Right lobe of liver (tissue), 6 donors: ENCODE results near the gene MFSD6L. TPM values are rescaled to one million over a fixed set of nuclear protein-coding genes. Genes with fewer than 3 reads are reported as not detected.

Source experiments
- ATAC-seq, 4 donors: fragments of 200-7000 bp; cut with Tn5 transposase; one replicate each; pipeline ENCODE4 v1.9.1; 2020; ENCODE audit warnings: mild to moderate bottlenecking in 4 of 4, moderate library complexity in 4 of 4
- DNase-seq, 3 donors: peaks; one replicate each; pipeline ENCODE4 v3.0.0-alpha.2; 2020
- H3K27ac ChIP-seq, 3 donors: fragments of 200-600 bp; one replicate each; pipeline ENCODE4 v1.8.0; 2022
- H3K27me3 ChIP-seq, 2 donors: fragments of 200-600 bp; one replicate each; pipeline ENCODE4 v1.8.0; 2022
- H3K36me3 ChIP-seq, 4 donors: fragments of 200-600 bp; sonication (generic) in 1 of 4; one replicate each; pipeline versions ENCODE4 v1.5.1 to v1.8.0; 2017 to 2022; ENCODE audit warnings: control low read depth in 1 of 4
- H3K4me1 ChIP-seq, 4 donors: fragments of 200-600 bp; sonication (generic) in 1 of 4; one replicate each; pipeline versions ENCODE4 v1.5.1 to v1.8.0; 2017 to 2022; ENCODE audit warnings: control low read depth in 1 of 4
- H3K4me3 ChIP-seq, 3 donors: fragments of 200-600 bp; one replicate each; pipeline ENCODE4 v1.8.0; 2022
- H3K9me3 ChIP-seq, 4 donors: fragments of 200-600 bp; sonication (generic) in 1 of 4; one replicate each; pipeline versions ENCODE4 v1.5.1 to v1.8.0; 2017 to 2022; ENCODE audit warnings: control low read depth in 1 of 4
- CTCF ChIP-seq, 4 donors: fragments of 200-600 bp in 3 of 4; fragments of 450-650 bp in 1 of 4; IDR thresholded peaks; one replicate each; pipeline versions ENCODE4 v1.5.1 to v1.8.0; 2016 to 2022; ENCODE audit warnings: antibody characterized with exemption in 4 of 4, mild to moderate bottlenecking in 2 of 4
- POLR2A ChIP-seq: fragments of 450-650 bp; IDR thresholded peaks from one replicate; pipeline ENCODE4 v1.6.1; 2017; ENCODE audit warnings: antibody characterized with exemption, mild to moderate bottlenecking
- WGBS: methylation state at CpG from one replicate; pipeline ENCODE4 v1.1.6; 2018; ENCODE audit warnings: low coverage, low lambda C conversion rate; ENCODE audit not compliant: insufficient coverage; ENCODE audit errors: missing lambda C conversion rate; 5-methylcytosine and 5-hydroxymethylcytosine counted together
- intact Hi-C, 2 donors: fragments of 100-400 bp; cut with DNase I; formaldehyde crosslinking; loops; one replicate each; pipeline versions ENCODE4 v1.11.2 to v1.14.1; 2022
- total RNA-seq, 6 experiments: library from RNA; depleted of rRNA in 2 of 6; stranded (reverse); fragments of >200 nt in 2 of 6; fragmentation: NEBNext Ultra II Directional in 3 of 6; extraction: Animal tissue kit (Norgen Biotek cat#: 25700) in 3 of 6; gene quantifications; one replicate each; pipeline versions ENCODE4 v1.1.0 to v1.2.4, GENCODE V29; 2016 to 2023
- donor health status: DM: no; HTN: yes; CAD: no.
- donor health status: DM: no; HTN: no; CAD: no.
- donor health status: DM: no; HTN: no; CAD: no.
- donor health status: DM: no; HTN: yes; CAD: no.
- donor health status: DM: no; HTN: yes; CAD: no.

MFSD6L gene
- total RNA-seq, 6 experiments from 2014 or later = not detected

GRCh38 chr17:8837563-8838075 lies 38.5 kb upstream of the MFSD6L start:
- Histone ChIP-seq H3K4me3 (no peak overlapping the region), H3K27me3 (no peaks in the 10 kb centered on the region), H3K4me1 (no peaks in the 10 kb centered on the region), H3K27ac (no peak overlapping the region), H3K36me3 (no peaks in the 10 kb centered on the region), H3K9me3 (no peaks in the 10 kb centered on the region)
- intact Hi-C loops = no loop called here
- 27% methylated on average over 7 of the region's 8 CpGs for WGBS
- TF ChIP-seq CTCF (IDR thresholded peaks at IDR 0.05) = no peak
- TF ChIP-seq POLR2A = no peak
- ATAC-seq = peak; percentile 34 to 69 (median 48)
- peak in 1 of 3 donors; percentile 55 for DNase-seq

GRCh38 chr17:8836821-8837562 lies 37.8 kb upstream of the MFSD6L start:
- no peaks in the 10 kb centered on the region for H3K9me3 ChIP-seq
- no peak overlapping the region for H3K4me3 ChIP-seq
- no peaks in the 10 kb centered on the region for H3K36me3 ChIP-seq
- no peaks in the 10 kb centered on the region for H3K27me3 ChIP-seq
- DNase-seq (peak in 1 of 3 donors; percentile 27), ATAC-seq (no peak)
- H3K4me1 ChIP-seq = no peaks in the 10 kb centered on the region
- 67% methylated on average over 9 of the region's 15 CpGs for WGBS
- H3K27ac ChIP-seq = no peak overlapping the region
- intact Hi-C loops = no loop called here
- TF ChIP-seq CTCF (IDR thresholded peaks at IDR 0.05) (no peak), POLR2A (no peak)

- intact Hi-C loops = no loop called here
- WGBS = 88% methylated on average over 5 of the region's 6 CpGs
- Histone ChIP-seq H3K36me3 (no peaks in the 10 kb centered on the region), H3K27ac (no peak overlapping the region), H3K4me3 (no peak overlapping the region), H3K4me1 (no peaks in the 10 kb centered on the region), H3K9me3 (no peaks in the 10 kb centered on the region), H3K27me3 (no peaks in the 10 kb centered on the region)
- TF ChIP-seq POLR2A (no peak), CTCF (IDR thresholded peaks at IDR 0.05) (no peak)
- no peak for ATAC-seq
- no peak for DNase-seq
Observed at GRCh38 chr17:8835631-8836364, 36.6 kb upstream of the MFSD6L start.

- TF ChIP-seq CTCF (IDR thresholded peaks at IDR 0.05) (no peak), POLR2A (no peak)
- DNase-seq (no peak), ATAC-seq (no peak)
- H3K27me3 ChIP-seq = no peaks in the 10 kb centered on the region
- no peaks in the 10 kb centered on the region for H3K4me1 ChIP-seq
- no peaks in the 10 kb centered on the region for H3K9me3 ChIP-seq
- H3K4me3 ChIP-seq = no peak overlapping the region
- intact Hi-C loops = no loop called here
- H3K27ac ChIP-seq = no peak overlapping the region
- H3K36me3 ChIP-seq = no peaks in the 10 kb centered on the region
- WGBS = 74% methylated on average over 5 of the region's 14 CpGs
Observed at GRCh38 chr17:8835106-8835505, 35.9 kb upstream of the MFSD6L start.
